H1 (cell line): ENCODE data around the gene CRYBG3. TPM values are rescaled to one million over a fixed set of nuclear protein-coding genes. Genes with fewer than 3 reads are reported as not detected.

Source experiments
- BCL11A ChIP-seq, 2 experiments: IDR thresholded peaks; one replicate each; pipeline ENCODE4 v1.6.1; 2011; ENCODE audit warnings: low read depth in 2 of 2, low read length in 2 of 2, mild to moderate bottlenecking in 2 of 2
- CHD7 ChIP-seq: fragments of 300-600 bp; sonication (generic); IDR thresholded peaks from 2 replicates; pipeline ENCODE4 v1.7.1; 2012; ENCODE audit warnings: low read length, moderate library complexity, mild to moderate bottlenecking, inconsistent platforms; ENCODE audit not compliant: insufficient replicate concordance
- polyA plus RNA-seq, 7 experiments: library from polyadenylated mRNA; depleted of rRNA in 3 of 7; stranded (reverse) in 5 of 7; unstranded in 2 of 7; fragments of >200 nt in 5 of 7; fragments of 200-250 nt in 2 of 7; gene quantifications; 1 replicate in 5 of 7; 2 replicates in 1 of 7; 4 replicates in 1 of 7; pipeline versions ENCODE4 v1.2.1 to v1.2.3, GENCODE V29; 2011 to 2013; ENCODE audit warnings: missing spikeins in 2 of 7, mixed read lengths in 2 of 7
- total RNA-seq: library from RNA; stranded (reverse); fragmentation: NEBNext Ultra II Directional; extraction: Animal tissue kit (Norgen Biotek cat#: 25700); gene quantifications from 2 replicates; pipeline ENCODE4 v1.2.1, GENCODE V29; 2021

The CRYBG3 gene
- total and polyA plus RNA-seq, 2 of the 8 experiments (the other 6 are each of a cell fraction or from before 2014, with no cell fraction given), result 2.1 to 8.0 TPM

DNA sequence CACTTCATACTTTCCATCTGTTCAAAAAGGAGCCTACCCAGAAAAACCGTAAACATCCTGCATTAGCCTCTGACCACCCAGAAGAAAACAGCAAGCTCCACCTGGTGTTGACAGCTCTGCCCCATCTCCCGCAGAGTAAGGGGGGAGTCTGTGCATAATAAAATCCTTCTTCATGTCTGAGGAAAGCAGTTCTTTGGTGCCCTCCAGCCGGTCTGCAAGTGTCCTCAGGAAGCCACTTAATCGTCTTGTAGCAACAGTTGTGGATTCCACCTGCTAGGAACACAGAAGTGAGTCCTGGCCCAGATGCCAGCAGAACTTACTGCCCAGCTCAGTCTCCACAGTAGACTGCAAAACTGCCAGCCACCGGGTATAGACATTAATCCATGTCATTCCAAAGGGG lies 127.9 kb downstream of the CRYBG3 start (continued):
- TF ChIP-seq CHD7 (no peak), BCL11A (IDR thresholded peaks at IDR 0.05; ENCODE audit: low read depth in 2 of 2, low read length in 2 of 2) (no peak)
